ENCODE results near the gene CCDC141.

The CCDC141 gene

GRCh38 chr2:178860551-178860950 lies 189.4 kb downstream of the CCDC141 start:
- no peak for DNase-seq

- DNase-seq, result no peak
Observed at GRCh38 chr2:178859730-178860129, 190.2 kb downstream of the CCDC141 start.

- no peak for DNase-seq
Observed at GRCh38 chr2:178858896-178859625, 190.9 kb downstream of the CCDC141 start.

GRCh38 chr2:178855151-178855550 lies 194.8 kb downstream of the CCDC141 start:
- DNase-seq, result no peak

GRCh38 chr2:178848335-178848734 lies 201.6 kb downstream of the CCDC141 start:
- no peak for DNase-seq

- DNase-seq, result no peak
Observed at GRCh38 chr2:178846458-178846802, 203.5 kb downstream of the CCDC141 start.

- DNase-seq, result no peak
Observed at GRCh38 chr2:178845566-178846457, 204.1 kb downstream of the CCDC141 start.

GRCh38 chr2:178844701-178845100 lies 205.2 kb downstream of the CCDC141 start:
- DNase-seq, result no peak

- DNase-seq, result no peak
Observed at GRCh38 chr2:178844269-178844668, 205.7 kb downstream of the CCDC141 start.

- DNase-seq, result no peak
Observed at GRCh38 chr2:178843697-178844096, 206.2 kb downstream of the CCDC141 start.

GRCh38 chr2:178836807-178837206 lies 213.1 kb downstream of the CCDC141 start:
- no peak for DNase-seq

GRCh38 chr2:178834086-178834485 lies 215.9 kb downstream of the CCDC141 start:
- no peak for DNase-seq

GRCh38 chr2:178833382-178833781 lies 216.6 kb downstream of the CCDC141 start:
- no peak for DNase-seq

GRCh38 chr2:178830451-178830850 lies 219.5 kb downstream of the CCDC141 start:
- no peak for DNase-seq

GRCh38 chr2:178829981-178830380 lies 220.0 kb downstream of the CCDC141 start:
- DNase-seq, result no peak

GRCh38 chr2:178829299-178829960 lies 220.5 kb downstream of the CCDC141 start:
- DNase-seq, result no peak

GRCh38 chr2:178828486-178828881 lies 221.5 kb downstream of the CCDC141 start:
- no peak for DNase-seq

- DNase-seq, result no peak
Observed at GRCh38 chr2:178827739-178828485, 222.0 kb downstream of the CCDC141 start.

GRCh38 chr2:178827111-178827510 lies 222.8 kb downstream of the CCDC141 start:
- no peak for DNase-seq

- DNase-seq, result no peak
Observed at GRCh38 chr2:178825183-178825582, 224.8 kb downstream of the CCDC141 start.

GRCh38 chr2:178824181-178824580 lies 225.8 kb downstream of the CCDC141 start:
- no peak for DNase-seq

GRCh38 chr2:178819992-178820391 lies 229.9 kb downstream of the CCDC141 start:
- DNase-seq, result no peak

Measured in stimulated activated CD4-positive, alpha-beta T cell treated with anti-CD3 and anti-CD28 coated beads, Interleukin-2, amount 100 ng/mL, for 24 hours (primary cell).